ENCODE measurements around the gene SCARF1. TPM values are rescaled to one million over a fixed set of nuclear protein-coding genes. Genes with fewer than 3 reads are reported as not detected.

Gene SCARF1
- total RNA-seq, 1 experiment from 2014 or later: 0.40 TPM

DNA sequence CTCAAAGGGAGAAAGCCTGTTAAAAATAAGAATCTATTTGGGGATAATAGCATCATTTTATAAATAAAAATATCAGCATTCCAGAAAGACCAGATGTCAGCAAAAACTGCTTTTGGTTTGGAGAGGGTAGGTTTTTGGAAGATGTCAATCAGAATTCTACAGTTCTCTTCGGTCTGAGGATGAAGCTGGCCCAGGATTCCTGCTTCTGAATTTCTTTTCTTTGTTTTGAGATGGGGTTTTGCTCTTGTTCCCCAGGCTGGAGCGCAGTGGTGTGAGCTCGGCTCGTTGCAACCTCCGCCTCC is 52.0 kb downstream of the SCARF1 start:
- intact Hi-C loops (cut with micrococcal nuclease): loop anchor here (5.0 kb wide), 1 partner anchor 34 kb away; the partner anchor contains the start of gene SLC43A2
- Mint-ChIP-seq H3K27ac (ENCODE audit: low read depth, unreplicated experiment) (no peak overlapping the region), H3K27me3 (ENCODE audit: insufficient read depth, unreplicated experiment) (no peaks in the 10 kb centered on the region), H3K4me3 (ENCODE audit: unreplicated experiment) (no peak overlapping the region), H3K4me1 (ENCODE audit: insufficient read depth, unreplicated experiment) (peaks cover 11% of the 10 kb centered on the region), H3K36me3 (ENCODE audit: insufficient read depth, unreplicated experiment) (no peaks in the 10 kb centered on the region), H3K9me3 (ENCODE audit: unreplicated experiment) (no peaks in the 10 kb centered on the region)
- no TSS peak for BruUV-seq (replicated peaks)
- POLR2A ChIA-PET: no interaction called here
- CTCF ChIA-PET: no interaction called here
- TF ChIP-seq, protein P1, sequence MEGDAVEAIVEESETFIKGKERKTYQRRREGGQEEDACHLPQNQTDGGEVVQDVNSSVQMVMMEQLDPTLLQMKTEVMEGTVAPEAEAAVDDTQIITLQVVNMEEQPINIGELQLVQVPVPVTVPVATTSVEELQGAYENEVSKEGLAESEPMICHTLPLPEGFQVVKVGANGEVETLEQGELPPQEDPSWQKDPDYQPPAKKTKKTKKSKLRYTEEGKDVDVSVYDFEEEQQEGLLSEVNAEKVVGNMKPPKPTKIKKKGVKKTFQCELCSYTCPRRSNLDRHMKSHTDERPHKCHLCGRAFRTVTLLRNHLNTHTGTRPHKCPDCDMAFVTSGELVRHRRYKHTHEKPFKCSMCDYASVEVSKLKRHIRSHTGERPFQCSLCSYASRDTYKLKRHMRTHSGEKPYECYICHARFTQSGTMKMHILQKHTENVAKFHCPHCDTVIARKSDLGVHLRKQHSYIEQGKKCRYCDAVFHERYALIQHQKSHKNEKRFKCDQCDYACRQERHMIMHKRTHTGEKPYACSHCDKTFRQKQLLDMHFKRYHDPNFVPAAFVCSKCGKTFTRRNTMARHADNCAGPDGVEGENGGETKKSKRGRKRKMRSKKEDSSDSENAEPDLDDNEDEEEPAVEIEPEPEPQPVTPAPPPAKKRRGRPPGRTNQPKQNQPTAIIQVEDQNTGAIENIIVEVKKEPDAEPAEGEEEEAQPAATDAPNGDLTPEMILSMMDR (IDR thresholded peaks at IDR 0.05; ENCODE audit: unreplicated experiment): no peak
- DNase-seq (ENCODE audit: unreplicated experiment): no peak

DNA sequence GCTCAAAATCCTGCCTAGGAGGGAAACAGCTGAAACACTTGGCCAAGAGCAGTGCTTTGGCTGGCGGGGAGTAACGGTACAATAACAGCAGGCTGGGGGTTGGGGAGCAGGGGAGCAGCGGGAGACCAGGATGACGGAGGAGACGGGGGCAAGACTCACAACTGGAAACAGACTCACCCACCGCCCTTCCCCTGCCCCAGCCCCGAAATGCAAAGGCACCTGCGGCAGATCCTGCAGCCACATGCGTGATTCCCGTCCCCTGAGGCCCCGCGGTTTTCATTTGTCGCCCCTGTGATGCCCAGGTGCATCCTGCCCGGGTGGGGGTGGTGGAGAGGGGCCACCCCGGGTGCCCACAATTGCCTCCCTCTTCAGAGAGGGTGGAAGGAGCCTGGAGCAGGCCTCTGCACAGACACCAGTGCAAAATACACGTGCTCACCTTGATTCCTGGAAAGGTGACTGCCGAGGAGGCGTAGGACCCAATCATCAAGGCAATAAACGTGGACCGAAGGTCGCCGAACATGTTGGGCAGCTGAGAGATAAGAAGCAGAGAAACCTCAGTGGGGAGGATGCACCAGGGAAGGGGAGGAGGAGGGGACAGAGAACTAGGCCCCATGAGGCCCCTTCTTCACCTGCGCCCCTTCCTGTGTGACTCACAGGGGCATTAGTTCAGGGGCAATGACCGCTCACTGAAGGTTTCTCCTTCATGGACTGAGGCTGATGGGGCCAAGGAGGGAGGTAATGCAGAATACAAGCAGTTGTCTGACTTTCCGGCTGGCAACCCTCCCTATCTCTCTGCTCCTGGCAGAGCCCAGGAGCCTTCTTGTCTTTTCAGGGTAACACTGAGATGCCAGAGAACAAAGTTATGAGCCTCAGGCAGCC is 52.5 kb downstream of the SCARF1 start:
- POLR2A ChIA-PET: no interaction called here
- no peak overlapping the region for H3K27ac Mint-ChIP-seq (ENCODE audit: low read depth, unreplicated experiment)
- BruUV-seq (replicated peaks): no TSS peak
- no peaks in the 10 kb centered on the region for H3K36me3 Mint-ChIP-seq (ENCODE audit: insufficient read depth, unreplicated experiment)
- DNase-seq (ENCODE audit: unreplicated experiment): no peak
- intact Hi-C loops (cut with micrococcal nuclease): loop anchor here (5.0 kb wide), 1 partner anchor 34 kb away; the partner anchor contains the start of gene SLC43A2
- peaks cover 11% of the 10 kb centered on the region for H3K4me1 Mint-ChIP-seq (ENCODE audit: insufficient read depth, unreplicated experiment)
- H3K27me3 Mint-ChIP-seq (ENCODE audit: insufficient read depth, unreplicated experiment): no peaks in the 10 kb centered on the region
- no peaks in the 10 kb centered on the region for H3K9me3 Mint-ChIP-seq (ENCODE audit: unreplicated experiment)
- CTCF ChIA-PET: no interaction called here
- TF ChIP-seq, protein P1 (IDR thresholded peaks at IDR 0.05; ENCODE audit: unreplicated experiment): no peak
- H3K4me3 Mint-ChIP-seq (ENCODE audit: unreplicated experiment): no peak overlapping the region

DNA sequence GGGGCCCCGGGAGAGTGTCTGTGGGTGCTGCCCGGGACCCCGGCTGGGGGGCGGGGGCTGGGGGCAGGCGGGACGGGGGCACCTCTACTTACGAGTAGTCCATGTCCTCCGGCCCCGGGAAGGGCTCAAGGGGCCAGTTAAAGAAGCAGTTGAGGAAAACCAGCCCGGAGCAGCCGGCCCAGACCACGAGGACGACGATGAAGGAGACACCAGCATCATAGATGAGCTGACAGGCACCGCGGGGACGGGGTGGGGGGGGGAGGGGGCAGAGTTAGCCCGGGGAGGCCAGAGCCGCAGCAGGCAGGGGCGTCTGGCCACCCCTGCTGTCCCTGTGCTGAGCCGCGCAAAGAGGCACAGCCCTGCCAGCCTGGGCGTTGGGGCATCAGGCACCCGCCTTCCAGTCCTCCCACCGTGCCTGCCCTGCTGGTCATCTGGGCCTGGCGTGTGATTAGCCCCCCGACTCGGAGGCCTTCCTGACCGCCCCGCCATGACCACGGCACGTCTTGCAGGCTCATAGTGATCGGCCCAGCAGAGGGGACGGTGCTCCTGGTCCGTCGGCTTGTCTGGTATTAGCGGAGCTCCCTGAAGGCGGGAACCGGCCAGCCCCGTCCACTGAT is 54.0 kb downstream of the SCARF1 start:
- ChIA-PET POLR2A (interaction anchor here (0.8 to 1.5 kb wide), 3 partner anchors 14 to 37 kb away, joined by 3 read pairs; partner anchors contain the start of gene SLC43A2), CTCF (interaction anchor here (0.7 kb wide), 1 partner anchor 17 kb away, joined by 3 read pairs; no protein-coding TSS in a partner anchor)
- Mint-ChIP-seq H3K27ac (ENCODE audit: low read depth, unreplicated experiment) (no peak overlapping the region), H3K9me3 (ENCODE audit: unreplicated experiment) (no peaks in the 10 kb centered on the region), H3K4me3 (ENCODE audit: unreplicated experiment) (no peak overlapping the region), H3K27me3 (ENCODE audit: insufficient read depth, unreplicated experiment) (no peaks in the 10 kb centered on the region), H3K4me1 (ENCODE audit: insufficient read depth, unreplicated experiment) (peaks cover 11% of the 10 kb centered on the region), H3K36me3 (ENCODE audit: insufficient read depth, unreplicated experiment) (no peaks in the 10 kb centered on the region)
- intact Hi-C loops (cut with micrococcal nuclease): loop anchor here (5.0 kb wide), 1 partner anchor 36 kb away; the partner anchor contains the start of gene SLC43A2
- TF ChIP-seq, protein P1 (IDR thresholded peaks at IDR 0.05; ENCODE audit: unreplicated experiment): no peak
- DNase-seq (ENCODE audit: unreplicated experiment): no peak
- BruUV-seq (replicated peaks): no TSS peak
